Fibroblast of lung (primary cell): Measurements from ENCODE around the gene COL24A1.

Experiments used
- CTCF ChIP-seq, 2 donors: IDR thresholded peaks in 1 of 2; conservative IDR thresholded peaks in 1 of 2; 1 replicate in 1 of 2; 2 replicates in 1 of 2; pipeline ENCODE4 v1.5.1; 2011 to 2012; ENCODE audit warnings: low read length in 2 of 2, control low read depth in 1 of 2, inconsistent platforms in 1 of 2, low read depth in 1 of 2, mild to moderate bottlenecking in 1 of 2
- EZH2 ChIP-seq: IDR thresholded peaks from 2 replicates; pipeline ENCODE4 v1.5.1; 2012; ENCODE audit warnings: low read length, control low read depth, mild to moderate bottlenecking; ENCODE audit errors: missing control alignments

DNA sequence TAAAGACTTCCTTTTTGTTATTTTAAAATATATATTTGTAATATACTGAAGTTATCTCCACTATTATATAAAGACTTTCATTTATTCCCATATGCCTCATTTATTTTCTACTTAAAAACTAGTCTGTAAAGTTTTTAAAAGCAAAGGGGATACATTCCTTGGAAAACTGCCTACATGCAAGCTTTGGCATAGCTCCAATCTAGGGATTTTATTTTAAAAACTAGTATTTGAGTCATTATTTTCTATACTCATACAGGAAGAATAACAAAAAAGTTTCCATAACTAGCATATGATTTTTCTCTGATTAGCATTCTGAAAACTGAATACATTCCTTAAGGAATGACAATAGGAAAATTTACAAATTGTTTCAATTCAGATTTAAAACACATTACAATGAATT is 88.9 kb downstream of the COL24A1 start:
- TF ChIP-seq CTCF (conservative IDR thresholded peaks at IDR 0.05 in 1 of 2, IDR thresholded peaks at IDR 0.05 in 1 of 2; ENCODE audit: low read depth in 1 of 2, low read length in 2 of 2) (no peak), EZH2 (no peak)
